Liver (tissue), 9 donors: ENCODE measurements around the gene MCF2L. TPM values are rescaled to one million over a fixed set of nuclear protein-coding genes. Genes with fewer than 3 reads are reported as not detected.

Experiments used
- DNase-seq: peaks from one replicate; pipeline ENCODE4 v3.0.0-alpha.2; 2017; ENCODE audit warnings: low spot score
- H3K27ac ChIP-seq, 2 donors: one replicate each; pipeline ENCODE4 v1.7.0; 2013; ENCODE audit warnings: inconsistent platforms in 2 of 2, low read length in 2 of 2, control low read depth in 1 of 2, low read depth in 1 of 2, mild to moderate bottlenecking in 1 of 2
- H3K27me3 ChIP-seq, 4 donors: one replicate each; pipeline versions ENCODE4 v1.6.1 to v1.7.0; 2013; ENCODE audit warnings: low read length in 3 of 4, inconsistent platforms in 1 of 4, mild to moderate bottlenecking in 1 of 4, moderate library complexity in 1 of 4; ENCODE audit not compliant: control insufficient read depth in 4 of 4, insufficient read depth in 4 of 4
- H3K36me3 ChIP-seq, 4 donors: one replicate each; pipeline versions ENCODE4 v1.6.1 to v1.7.0; 2013; ENCODE audit warnings: low read length in 3 of 4, mild to moderate bottlenecking in 3 of 4, low read depth in 1 of 4, moderate library complexity in 1 of 4; ENCODE audit not compliant: control insufficient read depth in 4 of 4, insufficient read depth in 3 of 4
- H3K4me1 ChIP-seq, 4 donors: one replicate each; pipeline versions ENCODE4 v1.6.1 to v1.7.0; 2013; ENCODE audit warnings: low read length in 3 of 4, mild to moderate bottlenecking in 3 of 4, moderate library complexity in 1 of 4; ENCODE audit not compliant: control insufficient read depth in 4 of 4, insufficient read depth in 4 of 4
- H3K4me3 ChIP-seq, 3 donors: one replicate each; pipeline versions ENCODE4 v1.6.1 to v1.7.0; 2013; ENCODE audit warnings: low read length in 3 of 3, control low read depth in 1 of 3, low read depth in 1 of 3, mild to moderate bottlenecking in 1 of 3
- H3K9ac ChIP-seq, 2 donors: one replicate each; pipeline ENCODE4 v1.7.0; 2013; ENCODE audit warnings: low read length in 2 of 2, mild to moderate bottlenecking in 2 of 2, moderate library complexity in 2 of 2, control low read depth in 1 of 2, low read depth in 1 of 2
- H3K9me3 ChIP-seq, 4 donors: one replicate each; pipeline versions ENCODE4 v1.6.1 to v1.7.0; 2013; ENCODE audit warnings: low read length in 3 of 4; ENCODE audit not compliant: control insufficient read depth in 4 of 4
- ATF3 ChIP-seq: IDR thresholded peaks from 2 replicates; pipeline ENCODE4 v1.6.1; 2016; ENCODE audit warnings: antibody characterized with exemption
- EGR1 ChIP-seq, 2 donors: IDR thresholded peaks; 2 replicates each; pipeline ENCODE4 v1.6.1; 2016 to 2018; ENCODE audit warnings: antibody characterized with exemption in 2 of 2, low read depth in 2 of 2
- GABPA ChIP-seq, 2 donors: IDR thresholded peaks in 1 of 2; conservative IDR thresholded peaks in 1 of 2; 2 replicates each; pipeline ENCODE4 v1.6.1; 2016; ENCODE audit warnings: antibody characterized with exemption in 2 of 2, mild to moderate bottlenecking in 1 of 2, moderate library complexity in 1 of 2
- HNF4A ChIP-seq, 2 donors: conservative IDR thresholded peaks; 2 replicates each; pipeline ENCODE4 v1.6.1; 2016; ENCODE audit warnings: antibody characterized with exemption in 2 of 2, mild to moderate bottlenecking in 2 of 2
- HNF4G ChIP-seq: IDR thresholded peaks from 2 replicates; pipeline ENCODE4 v1.6.1; 2016; ENCODE audit warnings: antibody characterized with exemption
- REST ChIP-seq: IDR thresholded peaks from 2 replicates; pipeline ENCODE4 v1.6.1; 2016; ENCODE audit warnings: antibody characterized with exemption, mild to moderate bottlenecking
- RXRA ChIP-seq, 2 donors: IDR thresholded peaks; 2 replicates each; pipeline ENCODE4 v1.6.1; 2017 to 2018; ENCODE audit warnings: antibody characterized with exemption in 2 of 2, mild to moderate bottlenecking in 1 of 2
- SP1 ChIP-seq: IDR thresholded peaks from 2 replicates; pipeline ENCODE4 v1.6.1; 2018; ENCODE audit warnings: antibody characterized with exemption, mild to moderate bottlenecking
- ZBTB33 ChIP-seq: IDR thresholded peaks from 2 replicates; pipeline ENCODE4 v1.6.1; 2016; ENCODE audit warnings: antibody characterized with exemption
- WGBS: extraction: QIAGEN DNeasy Blood & Tissue Kit; methylation state at CpG from one replicate; pipeline ENCODE4 v1.1.7; 2013; 5-methylcytosine and 5-hydroxymethylcytosine counted together
- polyA plus RNA-seq, 2 donors: library from polyadenylated mRNA; stranded (reverse) in 1 of 2; unstranded in 1 of 2; fragments of 200-250 nt in 1 of 2; fragments of >200 nt in 1 of 2; fragmentation: Nextera tagmentation in 1 of 2; extraction: Ambion mirVana in 1 of 2; gene quantifications; one replicate each; pipeline versions ENCODE4 v1.2.1 to v1.2.3, GENCODE V29; 2013 to 2015
- total RNA-seq, 2 donors: library from RNA; depleted of rRNA; stranded (reverse); fragments of >200 nt; gene quantifications; one replicate each; pipeline ENCODE4 v1.2.3, GENCODE V29; 2014
- TF ChIP-seq, protein P1 (sequence below): fragments of 150-350 bp; IDR thresholded peaks from 2 replicates; pipeline ENCODE4 v1.5.1; 2017; ENCODE audit warnings: improper control_type of control experiment, low read depth, low read length; ENCODE audit not compliant: missing input control
- donor health status: healthy.
- donor health status: healthy.
- donor health status: healthy.
- donor health status: healthy.
- donor health status: healthy.

Gene MCF2L
- total and polyA plus RNA-seq, 4 donors, result 2.9 to 12.8 (median 7.1) TPM

GRCh38 chr13:113116206-113116800 lies 147.3 kb downstream of the MCF2L start:
- Histone ChIP-seq H3K4me3 (no peak overlapping the region), H3K36me3 (peaks cover 0 to 6% (median 5%) of the 10 kb centered on the region in 4 donors), H3K9ac (no peak overlapping the region), H3K4me1 (peaks cover 0 to 10% (median 3%) of the 10 kb centered on the region in 4 donors), H3K27ac (no peak overlapping the region), H3K9me3 (no peaks in the 10 kb centered on the region), H3K27me3 (no peaks in the 10 kb centered on the region)
- 90% methylated on average over 10 of the region's 10 CpGs for WGBS
- DNase-seq, result no peak
- TF ChIP-seq, protein P1, sequence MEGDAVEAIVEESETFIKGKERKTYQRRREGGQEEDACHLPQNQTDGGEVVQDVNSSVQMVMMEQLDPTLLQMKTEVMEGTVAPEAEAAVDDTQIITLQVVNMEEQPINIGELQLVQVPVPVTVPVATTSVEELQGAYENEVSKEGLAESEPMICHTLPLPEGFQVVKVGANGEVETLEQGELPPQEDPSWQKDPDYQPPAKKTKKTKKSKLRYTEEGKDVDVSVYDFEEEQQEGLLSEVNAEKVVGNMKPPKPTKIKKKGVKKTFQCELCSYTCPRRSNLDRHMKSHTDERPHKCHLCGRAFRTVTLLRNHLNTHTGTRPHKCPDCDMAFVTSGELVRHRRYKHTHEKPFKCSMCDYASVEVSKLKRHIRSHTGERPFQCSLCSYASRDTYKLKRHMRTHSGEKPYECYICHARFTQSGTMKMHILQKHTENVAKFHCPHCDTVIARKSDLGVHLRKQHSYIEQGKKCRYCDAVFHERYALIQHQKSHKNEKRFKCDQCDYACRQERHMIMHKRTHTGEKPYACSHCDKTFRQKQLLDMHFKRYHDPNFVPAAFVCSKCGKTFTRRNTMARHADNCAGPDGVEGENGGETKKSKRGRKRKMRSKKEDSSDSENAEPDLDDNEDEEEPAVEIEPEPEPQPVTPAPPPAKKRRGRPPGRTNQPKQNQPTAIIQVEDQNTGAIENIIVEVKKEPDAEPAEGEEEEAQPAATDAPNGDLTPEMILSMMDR, result no peak
- TF ChIP-seq GABPA (IDR thresholded peaks at IDR 0.05 in 1 of 2, conservative IDR thresholded peaks at IDR 0.05 in 1 of 2) (no peak), ATF3 (no peak)

- DNase-seq, result no peak
- Histone ChIP-seq H3K9me3 (no peaks in the 10 kb centered on the region), H3K36me3 (peaks cover 0 to 6% (median 5%) of the 10 kb centered on the region in 4 donors), H3K9ac (no peak overlapping the region), H3K27me3 (no peaks in the 10 kb centered on the region), H3K4me3 (no peak overlapping the region), H3K4me1 (peaks cover under 1 to 15% (median 5%) of the 10 kb centered on the region in 4 donors), H3K27ac (no peak overlapping the region)
- TF ChIP-seq HNF4G (no peak), REST (no peak), RXRA (IDR thresholded peaks at IDR 0.05) (no peak), HNF4A (conservative IDR thresholded peaks at IDR 0.05) (no peak), EGR1 (IDR thresholded peaks at IDR 0.05; ENCODE audit: low read depth in 2 of 2) (no peak), SP1 (no peak)
- WGBS, result 94% methylated on average over 10 of the region's 10 CpGs
Observed at GRCh38 chr13:113116871-113117271, 147.9 kb downstream of the MCF2L start.

DNA sequence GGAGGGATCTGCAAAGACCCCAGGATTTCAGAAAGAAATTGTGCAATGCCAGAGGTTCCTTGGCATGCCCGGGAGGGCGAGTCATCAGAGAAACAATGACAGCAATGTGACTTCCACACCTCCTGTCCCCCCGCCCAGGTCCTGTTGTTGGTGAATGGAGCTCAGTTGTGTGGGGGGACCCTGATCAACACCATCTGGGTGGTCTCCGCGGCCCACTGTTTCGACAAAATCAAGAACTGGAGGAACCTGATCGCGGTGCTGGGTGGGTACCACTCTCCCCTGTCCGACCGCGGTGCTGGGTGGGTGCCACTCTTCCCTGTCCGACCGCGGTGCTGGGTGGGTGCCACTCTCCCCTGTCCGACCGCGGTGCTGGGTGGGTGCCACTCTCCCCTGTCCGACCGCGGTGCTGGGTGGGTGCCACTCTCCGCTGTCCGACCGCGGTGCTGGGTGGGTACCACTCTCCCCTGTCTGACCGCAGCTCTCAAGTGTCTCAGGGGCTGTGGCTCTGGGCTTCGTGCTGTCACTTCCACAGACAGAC lies 148.4 kb downstream of the MCF2L start:
- Histone ChIP-seq H3K36me3 (peaks cover 0 to 6% (median 5%) of the 10 kb centered on the region in 4 donors), H3K27me3 (no peaks in the 10 kb centered on the region), H3K4me1 (peaks cover 3 to 20% (median 9%) of the 10 kb centered on the region in 4 donors), H3K9ac (no peak overlapping the region), H3K4me3 (no peak overlapping the region), H3K9me3 (no peaks in the 10 kb centered on the region), H3K27ac (no peak overlapping the region)
- 94% methylated on average over 26 of the region's 26 CpGs for WGBS
- no peak for DNase-seq
- TF ChIP-seq REST, result no peak
- TF ChIP-seq, protein P1, result no peak
- TF ChIP-seq ZBTB33, result no peak
- no peak for TF ChIP-seq ATF3
